Measurements from ENCODE around the gene PSMA2. TPM values are rescaled to one million over a fixed set of nuclear protein-coding genes. Genes with fewer than 3 reads are reported as not detected.
A peak's percentile ranks its signal among the peaks of the same experiment; 100 is the strongest.

The PSMA2 gene
- total RNA-seq, 2 donors from 2014 or later, result 50.7 to 61.8 TPM

DNA sequence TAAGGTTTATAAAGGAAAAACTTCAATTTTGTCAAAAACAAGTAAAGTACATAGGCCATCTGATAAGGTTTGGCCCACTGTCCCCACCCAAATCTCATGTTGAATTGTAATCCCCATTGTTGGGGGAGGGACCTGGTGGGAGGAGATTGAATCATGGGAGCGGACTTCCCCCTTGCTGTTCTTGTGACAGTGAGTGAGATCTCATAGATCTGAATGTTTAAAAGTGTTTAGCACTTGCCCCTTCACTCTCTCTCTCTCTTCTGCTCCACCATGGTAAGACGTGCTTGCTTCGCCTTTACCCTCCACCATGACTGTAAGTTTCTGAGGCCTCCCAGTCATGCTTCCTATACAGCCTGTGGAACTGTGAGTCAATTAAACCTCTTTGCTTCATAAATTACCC is 18.4 kb upstream of the PSMA2 start:
- H3K36me3 ChIP-seq, result no peaks in the 10 kb centered on the region
- H3K4me1 ChIP-seq, result no peaks in the 10 kb centered on the region
- H3K27ac ChIP-seq, result no peak overlapping the region
- H3K9me3 ChIP-seq, result no peaks in the 10 kb centered on the region
- TF ChIP-seq, protein P1, sequence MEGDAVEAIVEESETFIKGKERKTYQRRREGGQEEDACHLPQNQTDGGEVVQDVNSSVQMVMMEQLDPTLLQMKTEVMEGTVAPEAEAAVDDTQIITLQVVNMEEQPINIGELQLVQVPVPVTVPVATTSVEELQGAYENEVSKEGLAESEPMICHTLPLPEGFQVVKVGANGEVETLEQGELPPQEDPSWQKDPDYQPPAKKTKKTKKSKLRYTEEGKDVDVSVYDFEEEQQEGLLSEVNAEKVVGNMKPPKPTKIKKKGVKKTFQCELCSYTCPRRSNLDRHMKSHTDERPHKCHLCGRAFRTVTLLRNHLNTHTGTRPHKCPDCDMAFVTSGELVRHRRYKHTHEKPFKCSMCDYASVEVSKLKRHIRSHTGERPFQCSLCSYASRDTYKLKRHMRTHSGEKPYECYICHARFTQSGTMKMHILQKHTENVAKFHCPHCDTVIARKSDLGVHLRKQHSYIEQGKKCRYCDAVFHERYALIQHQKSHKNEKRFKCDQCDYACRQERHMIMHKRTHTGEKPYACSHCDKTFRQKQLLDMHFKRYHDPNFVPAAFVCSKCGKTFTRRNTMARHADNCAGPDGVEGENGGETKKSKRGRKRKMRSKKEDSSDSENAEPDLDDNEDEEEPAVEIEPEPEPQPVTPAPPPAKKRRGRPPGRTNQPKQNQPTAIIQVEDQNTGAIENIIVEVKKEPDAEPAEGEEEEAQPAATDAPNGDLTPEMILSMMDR (IDR thresholded peaks at IDR 0.05), result no peak
- H3K4me3 ChIP-seq, result no peak overlapping the region
- DNase-seq (ENCODE audit: low spot score), result no peak
- no peaks in the 10 kb centered on the region for H3K27me3 ChIP-seq

DNA sequence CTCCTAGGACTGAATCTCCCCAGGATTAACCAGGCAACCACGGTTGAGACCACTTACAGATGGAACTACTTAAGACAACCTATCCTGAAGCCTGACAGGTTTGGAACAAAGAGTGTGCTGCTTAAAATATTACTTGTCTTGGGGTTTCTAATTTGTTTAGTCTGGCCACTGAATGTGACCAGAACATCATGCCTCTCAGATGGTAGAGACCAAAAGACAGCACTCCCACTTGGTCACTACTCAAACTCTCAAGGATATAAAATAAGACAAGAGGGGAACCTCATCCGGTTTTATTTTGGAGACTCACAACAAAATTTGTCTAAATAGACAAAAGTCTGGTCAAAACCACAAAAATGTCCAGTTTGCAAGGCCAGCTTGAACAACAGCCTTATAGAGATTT is 15.5 kb upstream of the PSMA2 start:
- Histone ChIP-seq H3K4me1 (no peaks in the 10 kb centered on the region), H3K27me3 (no peaks in the 10 kb centered on the region), H3K9me3 (no peaks in the 10 kb centered on the region), H3K36me3 (no peaks in the 10 kb centered on the region), H3K4me3 (no peak overlapping the region), H3K27ac (no peak overlapping the region)
- DNase-seq (ENCODE audit: low spot score), result no peak
- TF ChIP-seq, protein P1 (IDR thresholded peaks at IDR 0.05), result no peak

DNA sequence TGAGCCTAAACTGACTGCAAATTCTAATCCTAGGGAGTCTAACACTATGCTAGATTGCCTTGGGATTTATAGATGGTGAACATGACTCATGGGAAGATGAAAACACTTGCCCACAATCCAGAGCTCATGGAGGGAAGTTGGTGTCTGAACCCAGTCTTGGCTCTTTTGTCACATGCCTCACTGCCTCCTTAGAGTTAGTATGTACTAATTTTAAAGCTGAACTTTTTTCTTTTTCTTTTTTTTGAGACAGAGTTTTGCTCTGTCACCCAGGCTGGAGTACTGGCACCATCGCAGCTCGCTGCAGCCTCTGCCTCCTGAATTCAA is 14.6 kb upstream of the PSMA2 start:
- Histone ChIP-seq H3K27me3 (no peaks in the 10 kb centered on the region), H3K9me3 (no peaks in the 10 kb centered on the region), H3K36me3 (no peaks in the 10 kb centered on the region), H3K4me3 (no peak overlapping the region), H3K4me1 (no peaks in the 10 kb centered on the region), H3K27ac (no peak overlapping the region)
- TF ChIP-seq, protein P1 (IDR thresholded peaks at IDR 0.05), result no peak
- no peak for DNase-seq (ENCODE audit: low spot score)

DNA sequence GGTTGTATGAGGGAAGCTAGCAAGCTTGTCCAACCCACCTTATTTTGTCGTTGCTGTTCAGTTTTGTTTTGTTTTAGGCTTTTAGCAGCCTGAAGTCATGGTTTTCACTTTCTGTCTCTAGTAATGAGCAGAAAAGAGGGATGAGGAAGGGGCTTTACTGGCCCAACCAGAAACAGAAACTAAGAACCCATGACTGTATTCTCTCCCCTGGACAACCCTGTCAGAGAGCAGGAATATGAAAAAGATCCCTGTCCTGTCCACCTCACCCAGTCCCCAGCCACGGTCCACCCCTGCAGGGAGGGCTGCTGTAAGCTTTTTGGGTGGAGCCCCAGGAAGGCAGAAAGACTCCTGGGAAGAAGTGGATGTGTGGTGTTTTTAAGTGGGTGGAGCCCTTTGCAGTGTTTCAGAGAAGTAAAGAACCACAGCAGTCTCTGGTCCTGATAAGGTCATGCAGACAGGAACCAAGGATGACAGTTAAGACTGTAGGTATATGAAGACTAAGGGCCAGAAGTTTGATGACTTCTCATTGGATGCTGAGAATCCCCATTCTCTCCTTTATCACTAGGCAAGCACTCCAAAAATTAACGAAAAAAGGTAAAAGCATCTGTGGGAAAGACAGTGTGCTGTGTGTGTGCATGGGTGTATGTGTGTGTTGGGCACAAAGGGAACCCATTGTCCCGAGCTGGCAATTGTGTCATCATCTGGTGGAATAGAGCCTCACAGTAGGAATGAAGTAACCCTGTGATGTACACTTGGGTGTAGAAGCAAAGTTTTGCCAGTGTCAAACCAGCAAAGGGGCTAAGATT is 14.1 kb upstream of the PSMA2 start:
- TF ChIP-seq, protein P1 (IDR thresholded peaks at IDR 0.05), result no peak
- Histone ChIP-seq H3K27me3 (no peaks in the 10 kb centered on the region), H3K4me1 (no peaks in the 10 kb centered on the region), H3K36me3 (no peaks in the 10 kb centered on the region), H3K4me3 (no peak overlapping the region), H3K27ac (no peak overlapping the region), H3K9me3 (no peaks in the 10 kb centered on the region)
- no peak for DNase-seq (ENCODE audit: low spot score)

DNA sequence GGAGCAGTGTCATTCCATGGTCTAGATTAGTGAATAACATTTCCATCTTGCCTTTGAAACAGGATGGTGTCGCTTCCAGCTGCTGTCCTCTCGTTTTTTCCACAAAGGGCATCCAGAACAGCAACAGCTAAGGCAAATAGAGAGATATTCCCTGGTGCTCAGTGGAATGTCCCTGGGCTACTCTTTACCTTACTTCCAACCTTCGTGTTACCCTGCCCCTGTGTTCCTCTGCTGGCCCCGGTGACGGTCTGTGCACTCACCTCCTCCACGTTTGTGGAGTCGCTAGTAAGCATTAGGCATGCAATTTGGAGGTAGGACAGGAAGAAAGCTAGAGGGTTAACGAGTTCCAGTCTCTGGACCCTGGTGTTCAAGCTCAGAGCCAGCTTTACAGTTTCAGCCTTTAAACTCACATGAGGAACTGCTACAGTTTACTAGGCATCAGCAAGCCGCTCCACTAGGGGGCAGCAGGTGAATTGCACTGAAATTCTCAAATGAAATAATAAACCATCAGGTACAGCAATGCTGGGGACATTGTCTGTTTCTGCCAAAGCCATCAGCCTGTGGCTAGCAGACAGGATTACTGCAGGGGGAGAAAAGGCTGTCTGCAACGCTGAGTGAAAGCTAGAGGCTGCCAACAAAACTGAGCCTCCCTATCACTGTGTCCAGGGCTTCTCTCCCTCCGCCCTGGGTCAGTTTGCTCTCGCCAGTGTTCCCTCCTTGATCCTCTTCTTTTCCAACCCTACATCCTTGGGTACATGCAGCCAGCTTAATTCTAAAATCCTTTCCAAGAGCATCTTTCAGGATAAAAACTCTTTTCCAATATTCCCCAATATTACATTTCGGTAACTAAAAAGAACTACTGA is 9.2 kb upstream of the PSMA2 start:
- Histone ChIP-seq H3K4me3 (no peak overlapping the region), H3K27ac (no peak overlapping the region), H3K9me3 (no peaks in the 10 kb centered on the region), H3K36me3 (peaks cover 19% of the 10 kb centered on the region), H3K27me3 (no peaks in the 10 kb centered on the region), H3K4me1 (no peaks in the 10 kb centered on the region)
- TF ChIP-seq, protein P1 (IDR thresholded peaks at IDR 0.05), result peak; percentile 73 to 91
- peak; percentile 81 for DNase-seq (ENCODE audit: low spot score)

All from right atrium auricular region (tissue), 2 donors.